Measurements from ENCODE around the gene GABARAP.

GABARAP gene

DNA sequence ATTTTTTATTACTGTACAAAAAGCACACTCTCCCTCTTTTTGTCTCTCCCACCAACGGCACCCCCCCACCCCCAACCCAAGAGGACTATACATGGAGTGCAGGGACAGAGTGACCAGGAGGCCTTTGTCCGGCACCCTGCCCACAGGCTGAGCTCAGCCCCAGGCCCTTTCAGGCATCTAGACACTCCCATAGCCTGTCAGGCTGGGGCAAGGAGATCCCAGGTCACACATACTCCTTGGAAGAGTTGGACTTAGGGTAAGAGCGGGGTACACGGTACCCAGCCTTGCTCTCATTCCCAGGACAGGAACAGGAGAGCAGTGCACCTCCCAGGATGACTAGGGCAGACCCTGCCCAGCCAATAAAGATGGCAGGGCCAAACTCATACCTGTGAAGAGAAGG, 17.9 kb upstream of the GABARAP start:
- H3K27ac ChIP-seq (ENCODE audit: low read depth, low read length): no peak overlapping the region
- no peak overlapping the region for H2AFZ ChIP-seq (ENCODE audit: low read length, unreplicated experiment)
- peaks cover 14% of the 10 kb centered on the region for H3K36me3 ChIP-seq (ENCODE audit: insufficient read depth, low read length)
- no peak overlapping the region for H3K4me3 ChIP-seq (ENCODE audit: low read depth, low read length)
- peaks cover 16% of the 10 kb centered on the region for H3K27me3 ChIP-seq (ENCODE audit: insufficient read depth, low read length)
- no peaks in the 10 kb centered on the region for H3K79me2 ChIP-seq (ENCODE audit: control insufficient read depth, insufficient read depth, low read length, unreplicated experiment)
- H3K4me1 ChIP-seq (ENCODE audit: control insufficient read depth, insufficient read depth, low read length, unreplicated experiment): peaks cover 24% of the 10 kb centered on the region

DNA sequence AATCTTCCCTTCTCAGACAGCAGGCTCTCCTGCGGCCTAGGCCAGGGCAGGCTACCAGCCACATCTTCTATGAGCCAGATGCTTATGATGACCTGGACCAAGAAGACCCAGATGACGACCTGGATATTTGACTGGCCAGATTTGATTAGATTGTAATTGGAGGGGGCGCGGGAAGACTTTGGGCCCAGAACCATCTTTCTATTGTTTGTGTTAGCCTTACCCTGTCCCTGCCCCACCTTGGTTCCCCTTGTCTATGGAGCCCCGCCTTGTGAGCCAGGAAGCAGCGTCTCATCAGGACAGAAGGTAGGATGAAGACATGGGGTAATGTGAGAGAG, 17.3 kb upstream of the GABARAP start:
- peaks cover 24% of the 10 kb centered on the region for H3K4me1 ChIP-seq (ENCODE audit: control insufficient read depth, insufficient read depth, low read length, unreplicated experiment)
- H3K4me3 ChIP-seq (ENCODE audit: low read depth, low read length): peak overlapping the region; percentile 25; the same call in 1 of the 2 replicates
- H3K27ac ChIP-seq (ENCODE audit: low read depth, low read length): peak overlapping the region; percentile 52
- H3K79me2 ChIP-seq (ENCODE audit: control insufficient read depth, insufficient read depth, low read length, unreplicated experiment): no peaks in the 10 kb centered on the region
- peaks cover 16% of the 10 kb centered on the region for H3K27me3 ChIP-seq (ENCODE audit: insufficient read depth, low read length)
- H2AFZ ChIP-seq (ENCODE audit: low read length, unreplicated experiment): no peak overlapping the region
- peaks cover 16% of the 10 kb centered on the region for H3K36me3 ChIP-seq (ENCODE audit: insufficient read depth, low read length)

DNA sequence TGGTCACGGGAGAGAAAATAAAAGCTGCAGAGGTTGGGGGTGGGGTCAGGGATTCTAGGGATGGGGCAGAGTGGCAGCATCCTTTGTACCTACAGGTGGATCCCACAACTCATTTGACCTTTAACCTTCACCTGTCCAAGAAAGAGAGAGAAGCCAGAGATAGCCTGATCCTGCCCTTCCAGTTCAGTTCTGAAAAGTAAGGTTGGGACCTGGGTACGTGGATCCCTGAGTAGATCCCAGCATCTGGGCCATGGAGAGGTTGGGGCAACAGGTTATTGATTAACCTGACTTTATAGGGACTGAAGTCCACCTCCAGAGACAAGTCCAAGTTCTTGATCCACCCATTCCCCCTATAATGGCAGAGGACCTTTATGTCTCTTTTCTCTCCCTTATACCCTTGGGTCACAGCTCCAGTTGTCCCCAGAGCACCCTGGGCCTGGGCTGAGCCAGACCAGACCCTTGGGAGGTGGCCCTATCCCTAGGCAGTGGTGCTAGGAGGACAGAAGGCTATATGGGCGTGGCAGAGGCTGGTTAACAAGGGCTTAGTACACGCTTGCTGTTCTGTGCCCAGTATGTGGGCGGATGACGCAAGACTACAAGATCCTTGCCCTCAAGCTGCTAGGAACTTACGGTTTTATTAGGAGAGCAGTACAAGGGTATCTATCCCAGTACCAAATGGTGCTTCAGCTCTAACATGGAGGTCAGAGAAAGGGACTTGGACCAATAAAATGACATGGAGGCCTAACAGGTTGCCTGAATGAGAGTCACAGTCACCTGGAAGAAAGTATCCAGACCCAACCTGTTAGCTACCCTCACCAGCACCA, 16.7 kb upstream of the GABARAP start:
- Histone ChIP-seq H3K27ac (ENCODE audit: low read depth, low read length) (peak overlapping the region; percentile 52), H2AFZ (ENCODE audit: low read length, unreplicated experiment) (no peak overlapping the region), H3K36me3 (ENCODE audit: insufficient read depth, low read length) (peaks cover 21% of the 10 kb centered on the region), H3K79me2 (ENCODE audit: control insufficient read depth, insufficient read depth, low read length, unreplicated experiment) (peaks cover 5% of the 10 kb centered on the region), H3K27me3 (ENCODE audit: insufficient read depth, low read length) (peaks cover 16% of the 10 kb centered on the region), H3K4me1 (ENCODE audit: control insufficient read depth, insufficient read depth, low read length, unreplicated experiment) (peaks cover 19% of the 10 kb centered on the region), H3K4me3 (ENCODE audit: low read depth, low read length) (peak overlapping the region; percentile 25; the same call in 1 of the 2 replicates)

DNA sequence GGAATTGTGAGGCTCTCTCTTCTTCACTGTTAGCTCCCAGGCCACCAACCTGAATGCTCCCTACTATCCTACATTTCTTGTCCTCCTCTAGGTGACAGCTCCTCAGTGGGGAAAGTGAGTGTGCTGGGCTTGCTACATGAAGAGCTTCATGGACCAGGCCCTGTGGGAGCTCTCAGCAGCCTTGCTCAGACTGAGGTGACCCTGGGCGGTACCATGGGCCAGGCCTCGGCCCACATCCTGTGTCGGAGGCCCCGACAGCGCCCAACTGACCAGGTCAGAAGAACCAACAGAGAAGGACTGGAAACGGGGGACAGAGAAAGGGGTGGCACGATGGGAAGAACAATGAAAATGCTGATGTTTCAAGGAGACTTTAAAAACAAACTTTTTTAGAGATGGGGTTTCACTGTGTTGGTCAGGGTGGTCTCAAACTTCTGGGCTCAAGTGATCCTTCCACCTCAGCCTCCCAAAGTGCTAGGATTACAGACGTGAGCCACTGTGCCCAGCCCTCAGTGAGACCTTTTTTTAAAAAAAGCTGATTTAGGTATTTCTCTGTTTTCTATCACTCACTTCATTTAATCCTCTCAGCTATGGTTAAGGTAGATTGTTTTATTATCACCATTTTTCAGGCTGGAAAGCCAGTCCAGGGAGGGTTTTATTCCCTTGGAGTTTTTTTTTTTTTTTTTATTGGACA, 14.7 kb upstream of the GABARAP start:
- peaks cover 20% of the 10 kb centered on the region for H3K4me1 ChIP-seq (ENCODE audit: control insufficient read depth, insufficient read depth, low read length, unreplicated experiment)
- peaks cover 26% of the 10 kb centered on the region for H3K36me3 ChIP-seq (ENCODE audit: insufficient read depth, low read length)
- H2AFZ ChIP-seq (ENCODE audit: low read length, unreplicated experiment): no peak overlapping the region
- H3K79me2 ChIP-seq (ENCODE audit: control insufficient read depth, insufficient read depth, low read length, unreplicated experiment): peaks cover 17% of the 10 kb centered on the region
- H3K27me3 ChIP-seq (ENCODE audit: insufficient read depth, low read length): peaks cover 9% of the 10 kb centered on the region
- H3K4me3 ChIP-seq (ENCODE audit: low read depth, low read length): no peak overlapping the region
- no peak overlapping the region for H3K27ac ChIP-seq (ENCODE audit: low read depth, low read length)

DNA sequence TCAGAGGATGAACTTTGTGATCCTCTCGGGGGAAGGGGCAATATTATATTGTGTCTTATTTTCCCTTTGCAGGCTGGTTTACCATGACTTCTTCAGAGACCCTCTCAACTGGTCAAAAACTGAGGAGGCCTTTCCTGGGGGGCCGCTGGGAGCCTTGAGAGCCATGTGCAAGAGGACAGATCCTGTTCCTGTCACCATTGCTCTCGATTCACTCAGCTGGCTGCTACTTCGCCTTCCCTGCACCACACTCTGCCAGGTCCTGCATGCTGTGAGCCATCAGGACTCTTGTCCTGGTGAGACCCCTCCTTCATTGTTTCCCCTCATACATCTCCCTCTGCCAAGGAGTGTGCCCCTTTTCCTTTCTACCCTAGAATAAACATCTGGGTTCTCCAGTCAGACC, 12.3 kb upstream of the GABARAP start:
- no peak overlapping the region for H3K27ac ChIP-seq (ENCODE audit: low read depth, low read length)
- peaks cover 37% of the 10 kb centered on the region for H3K79me2 ChIP-seq (ENCODE audit: control insufficient read depth, insufficient read depth, low read length, unreplicated experiment)
- H2AFZ ChIP-seq (ENCODE audit: low read length, unreplicated experiment): no peak overlapping the region
- no peak overlapping the region; the same call in 1 of the 2 replicates for H3K4me3 ChIP-seq (ENCODE audit: low read depth, low read length)
- H3K27me3 ChIP-seq (ENCODE audit: insufficient read depth, low read length): no peaks in the 10 kb centered on the region
- peaks cover 27% of the 10 kb centered on the region for H3K4me1 ChIP-seq (ENCODE audit: control insufficient read depth, insufficient read depth, low read length, unreplicated experiment)
- peaks cover 26% of the 10 kb centered on the region for H3K36me3 ChIP-seq (ENCODE audit: insufficient read depth, low read length)

DNA sequence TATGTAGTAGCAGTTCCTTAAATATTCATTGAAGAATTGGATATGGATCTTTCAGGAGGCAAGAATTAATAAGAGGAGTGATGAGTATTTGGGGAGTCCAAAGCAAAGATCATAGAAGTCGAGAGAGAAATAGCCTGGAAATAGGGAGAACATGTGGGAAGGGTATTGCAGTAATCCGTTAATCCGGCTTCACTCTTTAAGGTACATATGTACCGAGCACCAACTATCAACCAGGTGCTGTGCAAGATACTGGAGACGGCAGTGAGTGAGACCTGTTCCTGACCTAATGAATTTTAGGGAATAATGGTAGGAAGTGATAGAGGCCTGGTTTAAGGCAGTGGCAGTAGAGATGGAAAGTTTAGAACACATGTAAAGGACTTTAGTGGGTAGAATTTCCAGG, 10.8 kb upstream of the GABARAP start:
- peak overlapping the region; percentile 97 for H3K27ac ChIP-seq (ENCODE audit: low read depth, low read length)
- H3K4me3 ChIP-seq (ENCODE audit: low read depth, low read length): peak overlapping the region; percentile 96
- H3K36me3 ChIP-seq (ENCODE audit: insufficient read depth, low read length): peaks cover 15% of the 10 kb centered on the region; the same call in 1 of the 2 replicates
- H3K27me3 ChIP-seq (ENCODE audit: insufficient read depth, low read length): no peaks in the 10 kb centered on the region
- H2AFZ ChIP-seq (ENCODE audit: low read length, unreplicated experiment): no peak overlapping the region
- peaks cover 51% of the 10 kb centered on the region for H3K79me2 ChIP-seq (ENCODE audit: control insufficient read depth, insufficient read depth, low read length, unreplicated experiment)
- H3K4me1 ChIP-seq (ENCODE audit: control insufficient read depth, insufficient read depth, low read length, unreplicated experiment): peaks cover 25% of the 10 kb centered on the region

DNA sequence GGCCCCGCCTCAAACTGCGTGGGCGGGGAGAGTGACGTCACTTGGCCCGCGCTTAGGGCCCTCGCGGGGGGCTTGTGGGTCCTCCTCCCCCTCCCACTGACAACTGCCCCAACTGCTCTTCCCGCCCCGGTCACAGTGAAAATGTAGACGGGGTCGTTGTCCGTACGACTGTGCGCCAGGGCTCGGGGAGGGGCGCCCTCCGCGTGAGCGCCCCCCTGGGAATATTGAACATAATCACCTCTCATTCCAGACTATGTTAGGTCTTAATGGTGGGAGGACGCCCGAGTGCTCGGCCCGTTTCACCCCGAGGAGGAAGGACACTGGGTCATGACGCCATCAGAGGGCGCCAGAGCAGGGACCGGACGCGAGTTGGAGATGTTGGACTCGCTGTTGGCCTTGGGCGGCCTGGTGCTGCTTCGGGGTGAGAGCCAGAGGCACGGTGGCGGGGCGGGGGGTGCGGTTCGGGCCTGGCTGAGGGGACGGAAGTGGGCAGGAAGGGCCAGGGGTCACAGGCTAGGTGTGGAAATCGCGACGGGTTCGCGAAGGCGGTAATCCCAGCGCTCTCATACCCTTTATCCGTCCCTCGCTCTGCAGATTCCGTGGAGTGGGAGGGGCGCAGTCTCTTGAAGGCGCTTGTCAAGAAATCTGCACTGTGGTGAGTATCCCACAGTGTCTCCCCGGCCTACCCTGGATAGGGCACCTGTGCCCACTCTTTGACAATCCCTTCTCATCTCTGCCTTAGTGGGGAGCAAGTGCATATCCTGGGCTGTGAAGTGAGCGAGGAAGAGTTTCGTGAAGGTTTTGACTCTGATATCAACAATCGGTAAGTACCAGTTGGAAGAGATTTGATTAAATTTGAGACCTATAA, 10.2 kb upstream of the GABARAP start, which contains the start of gene ELP5:
Gene ELP5, plus strand, starts transcription at position 40 of the 868 bp plus-strand sequence. Its CDS starts 336 bp downstream, at position 376.
- Histone ChIP-seq H3K36me3 (ENCODE audit: insufficient read depth, low read length) (peaks cover 15% of the 10 kb centered on the region; the same call in 1 of the 2 replicates), H2AFZ (ENCODE audit: low read length, unreplicated experiment) (peak within 1 kb of the TSS; percentile 93), H3K27me3 (ENCODE audit: insufficient read depth, low read length) (no peaks in the 10 kb centered on the region), H3K4me3 (ENCODE audit: low read depth, low read length) (peak within 1 kb of the TSS; percentile 96), H3K4me1 (ENCODE audit: control insufficient read depth, insufficient read depth, low read length, unreplicated experiment) (peaks cover 25% of the 10 kb centered on the region), H3K79me2 (ENCODE audit: control insufficient read depth, insufficient read depth, low read length, unreplicated experiment) (peaks cover 58% of the 10 kb centered on the region), H3K27ac (ENCODE audit: low read depth, low read length) (peak within 1 kb of the TSS; percentile 97)

DNA sequence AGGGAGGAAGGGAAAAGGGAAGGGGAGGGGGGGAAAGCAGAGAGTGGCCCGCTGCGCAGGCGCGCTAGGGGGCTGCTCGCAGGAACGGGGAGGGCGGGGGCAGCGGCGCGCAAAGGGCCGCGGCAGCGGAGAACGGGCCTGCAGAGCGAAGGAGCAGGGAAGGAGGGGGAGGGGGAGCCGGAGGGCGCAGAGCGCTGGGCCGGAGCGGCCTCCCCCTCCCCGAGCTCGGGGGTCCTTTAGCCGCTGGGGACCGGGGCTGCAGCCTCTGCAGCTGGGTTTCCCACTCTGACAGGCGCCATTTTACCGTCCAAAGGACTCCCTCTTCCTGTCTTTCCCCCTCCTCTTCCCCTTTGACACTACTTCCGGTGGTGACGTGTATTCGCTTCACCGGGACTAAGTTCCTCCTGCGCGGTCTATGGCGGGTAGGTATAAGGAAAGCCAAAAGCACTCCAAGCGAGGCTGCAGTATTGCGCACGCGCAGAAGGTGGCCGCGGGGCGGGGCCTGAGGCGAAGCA, 9.5 kb upstream of the GABARAP start, which contains the start of gene CTDNEP1:
Gene CTDNEP1, minus strand, starts transcription at position 74 of the 515 bp plus-strand sequence. CDS start 438 bp downstream, outside the sequence.
- Histone ChIP-seq H3K27me3 (ENCODE audit: insufficient read depth, low read length) (no peaks in the 10 kb centered on the region), H2AFZ (ENCODE audit: low read length, unreplicated experiment) (peak within 1 kb of the TSS; percentile 93), H3K4me1 (ENCODE audit: control insufficient read depth, insufficient read depth, low read length, unreplicated experiment) (peaks cover 25% of the 10 kb centered on the region), H3K79me2 (ENCODE audit: control insufficient read depth, insufficient read depth, low read length, unreplicated experiment) (peaks cover 65% of the 10 kb centered on the region), H3K36me3 (ENCODE audit: insufficient read depth, low read length) (peaks cover 15% of the 10 kb centered on the region; the same call in 1 of the 2 replicates), H3K4me3 (ENCODE audit: low read depth, low read length) (peak within 1 kb of the TSS; percentile 96), H3K27ac (ENCODE audit: low read depth, low read length) (peak within 1 kb of the TSS; percentile 97)

DNA sequence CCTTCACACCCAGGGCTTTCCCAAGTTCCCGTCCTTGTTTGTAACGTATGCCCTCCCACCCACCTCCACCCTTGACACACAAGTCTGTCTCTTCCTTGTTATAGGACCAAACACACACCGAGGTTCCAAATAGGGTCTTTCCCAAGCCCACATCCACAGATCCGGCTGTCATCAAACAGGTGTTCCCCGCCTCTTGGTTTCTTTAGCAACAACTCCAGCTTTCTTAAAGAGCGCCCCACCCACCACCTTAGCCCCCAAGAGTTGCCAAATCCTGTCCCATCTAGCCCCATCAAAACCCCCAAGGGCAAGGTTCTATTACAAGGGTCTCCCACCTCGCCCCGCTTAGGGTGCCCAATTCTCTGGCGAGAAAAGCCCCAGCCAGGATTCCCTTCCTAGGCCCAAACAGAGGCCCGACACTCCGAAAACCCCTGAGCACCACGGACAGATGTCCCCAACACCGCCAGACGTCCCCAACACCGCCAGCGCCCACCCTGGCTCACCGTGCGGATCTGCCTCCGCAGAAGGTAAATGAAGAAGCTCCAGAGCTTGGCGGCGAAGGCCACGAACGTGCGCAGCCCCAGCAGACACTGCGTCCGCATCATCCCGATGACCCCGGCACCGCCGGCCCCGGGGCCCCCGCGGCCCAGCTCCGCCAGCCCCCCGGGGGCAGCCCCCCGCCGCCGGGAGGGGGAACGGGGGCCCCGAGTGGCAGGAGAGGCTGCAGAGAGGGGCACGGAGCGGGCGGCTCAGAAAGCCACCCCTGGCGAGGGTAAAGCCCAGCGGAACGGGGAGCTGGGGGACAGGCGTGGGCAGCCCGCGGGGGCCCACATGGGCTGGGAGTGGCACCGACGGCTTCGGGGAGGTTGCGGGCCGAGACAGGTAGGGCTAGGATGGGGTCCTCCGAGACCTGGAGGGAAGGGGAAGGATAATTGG, 8.7 kb upstream of the GABARAP start:
- Histone ChIP-seq H2AFZ (ENCODE audit: low read length, unreplicated experiment) (peak overlapping the region; percentile 47), H3K36me3 (ENCODE audit: insufficient read depth, low read length) (peaks cover 15% of the 10 kb centered on the region; the same call in 1 of the 2 replicates), H3K4me1 (ENCODE audit: control insufficient read depth, insufficient read depth, low read length, unreplicated experiment) (peaks cover 25% of the 10 kb centered on the region), H3K27me3 (ENCODE audit: insufficient read depth, low read length) (no peaks in the 10 kb centered on the region), H3K27ac (ENCODE audit: low read depth, low read length) (peak overlapping the region; percentile 97), H3K79me2 (ENCODE audit: control insufficient read depth, insufficient read depth, low read length, unreplicated experiment) (peaks cover 65% of the 10 kb centered on the region), H3K4me3 (ENCODE audit: low read depth, low read length) (peak overlapping the region; percentile 96)
